HG02642 (cell line): Measurements from ENCODE around the gene SMARCA4.
"Not testable (repeated sequence)": the region's sequence is repeated elsewhere in the genome, so short reads cannot be mapped to it uniquely, and the experiment has no call there.

Source experiments
- ATAC-seq: cut with Tn5 transposase; IDR thresholded peaks from one replicate; pipeline ENCODE4 v1.9.1; 2021; ENCODE audit warnings: mild to moderate bottlenecking; ENCODE audit not compliant: unreplicated experiment, poor library complexity

SMARCA4 gene

GRCh38 chr19:11058246-11059030, 97.6 kb downstream of the SMARCA4 start:
- no peak for ATAC-seq

- ATAC-seq, result no peak
These were observed 98.9 kb downstream of the SMARCA4 start for GRCh38 chr19:11059511-11060358.

- ATAC-seq, result no peak
These were observed 101.1 kb downstream of the SMARCA4 start for GRCh38 chr19:11061952-11062351.

GRCh38 chr19:11063434-11063833, 102.6 kb downstream of the SMARCA4 start:
- no peak for ATAC-seq

- no peak for ATAC-seq
These were observed 104.0 kb downstream of the SMARCA4 start for GRCh38 chr19:11064831-11065303.

- no peak for ATAC-seq
These were observed 105.5 kb downstream of the SMARCA4 start for GRCh38 chr19:11066326-11066725.

GRCh38 chr19:11067356-11068113, 106.7 kb downstream of the SMARCA4 start:
- ATAC-seq, result no peak

GRCh38 chr19:11069561-11069960, 108.7 kb downstream of the SMARCA4 start:
- ATAC-seq, result no peak

- ATAC-seq, result no peak
These were observed 109.3 kb downstream of the SMARCA4 start for GRCh38 chr19:11070123-11070522.

GRCh38 chr19:11073568-11073967, 112.7 kb downstream of the SMARCA4 start:
- no peak for ATAC-seq

- not testable (repeated sequence) for ATAC-seq
These were observed 116.0 kb downstream of the SMARCA4 start for GRCh38 chr19:11076792-11077191.

GRCh38 chr19:11078893-11079292, 118.1 kb downstream of the SMARCA4 start:
- ATAC-seq, result no peak

GRCh38 chr19:11079999-11080398, 119.2 kb downstream of the SMARCA4 start:
- ATAC-seq, result no peak

GRCh38 chr19:11087870-11088505, 127.2 kb downstream of the SMARCA4 start:
- ATAC-seq, result no peak

- no peak for ATAC-seq
These were observed 127.8 kb downstream of the SMARCA4 start for GRCh38 chr19:11088506-11089253.

- ATAC-seq, result no peak
These were observed 128.6 kb downstream of the SMARCA4 start, which contains the start of gene LDLR for GRCh38 chr19:11089254-11090013. Gene LDLR, plus strand, starts transcription at chr19:11089463. Its CDS starts 86 bp downstream, at chr19:11089549.

- ATAC-seq, result not testable (repeated sequence)
These were observed 129.1 kb downstream of the SMARCA4 start for GRCh38 chr19:11090014-11090263.

- peak; percentile 84 for ATAC-seq
These were observed 129.6 kb downstream of the SMARCA4 start for GRCh38 chr19:11090264-11090996.
